GM19397 (cell line): ENCODE results near the gene APOL4.
"Not testable (repeated sequence)": the region's sequence is repeated elsewhere in the genome, so short reads cannot be mapped to it uniquely, and the experiment has no call there.

Source experiments
- ATAC-seq: cut with Tn5 transposase; IDR thresholded peaks from one replicate; pipeline ENCODE4 v1.9.1; 2021; ENCODE audit warnings: mild to moderate bottlenecking, moderate library complexity; ENCODE audit not compliant: unreplicated experiment

APOL4 gene

DNA sequence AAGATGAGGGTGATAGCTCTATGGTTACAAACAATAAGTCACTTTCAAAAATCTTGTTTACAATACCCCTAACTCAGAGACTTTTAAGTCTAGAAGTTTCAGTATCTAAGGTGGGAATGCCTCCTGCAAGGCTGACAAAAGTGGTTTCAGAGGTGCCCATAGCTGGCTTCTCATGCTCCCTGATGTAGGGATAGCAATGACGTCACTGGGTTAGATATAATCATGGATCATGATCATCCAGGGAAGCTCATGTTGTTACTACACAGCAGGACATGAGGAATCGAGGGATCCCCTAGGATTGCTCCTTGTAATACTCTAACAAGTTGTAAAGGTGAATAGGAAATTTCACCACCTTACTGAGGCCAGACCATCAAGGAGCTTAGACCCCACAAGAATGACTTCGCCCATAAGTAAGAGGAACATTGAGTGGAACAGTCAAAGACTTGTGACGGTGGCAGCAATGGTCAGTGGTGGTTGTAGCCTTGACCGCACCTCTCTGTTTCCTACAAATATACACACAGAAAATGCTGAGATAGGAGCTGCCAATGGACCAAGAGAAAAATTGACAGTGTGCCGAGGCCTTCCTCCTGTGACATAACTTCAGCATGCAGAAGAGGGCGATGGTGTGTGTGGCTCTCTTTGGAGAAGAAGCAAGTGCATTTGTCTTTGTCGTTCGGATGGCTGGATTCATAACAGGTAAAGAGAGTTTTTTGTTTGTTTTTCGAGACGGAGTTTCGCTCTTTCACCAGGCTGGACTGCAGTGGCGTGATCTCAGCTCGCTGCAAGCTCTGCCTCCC, 15.6 kb downstream of the APOL4 start:
- no peak for ATAC-seq

GRCh38 chr22:36184433-36185025, 17.1 kb downstream of the APOL4 start:
- ATAC-seq = no peak

DNA sequence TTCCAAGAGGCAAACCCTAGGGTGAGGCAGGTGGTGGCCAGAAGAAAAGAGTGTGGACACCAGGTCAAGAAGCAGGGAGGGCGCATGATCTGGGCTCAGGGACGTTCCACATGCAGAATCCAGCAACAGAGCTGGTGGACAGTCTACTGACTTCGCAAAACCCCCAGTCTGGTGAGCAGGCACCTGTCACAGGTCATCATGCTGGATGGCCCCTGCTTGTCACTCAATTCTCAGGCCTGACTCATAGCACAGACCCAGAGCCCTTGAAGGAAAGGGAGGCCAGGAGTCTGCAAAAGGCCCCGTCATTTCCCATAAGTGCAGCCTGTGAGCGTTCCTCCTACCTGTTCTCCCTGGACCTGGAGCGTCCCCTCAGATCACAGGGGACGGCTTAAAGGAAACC, 18.2 kb downstream of the APOL4 start:
- ATAC-seq = no peak

- ATAC-seq = no peak
Measured at GRCh38 chr22:36182857-36183256, 18.8 kb downstream of the APOL4 start.

GRCh38 chr22:36182056-36182455, 19.6 kb downstream of the APOL4 start:
- ATAC-seq = no peak

DNA sequence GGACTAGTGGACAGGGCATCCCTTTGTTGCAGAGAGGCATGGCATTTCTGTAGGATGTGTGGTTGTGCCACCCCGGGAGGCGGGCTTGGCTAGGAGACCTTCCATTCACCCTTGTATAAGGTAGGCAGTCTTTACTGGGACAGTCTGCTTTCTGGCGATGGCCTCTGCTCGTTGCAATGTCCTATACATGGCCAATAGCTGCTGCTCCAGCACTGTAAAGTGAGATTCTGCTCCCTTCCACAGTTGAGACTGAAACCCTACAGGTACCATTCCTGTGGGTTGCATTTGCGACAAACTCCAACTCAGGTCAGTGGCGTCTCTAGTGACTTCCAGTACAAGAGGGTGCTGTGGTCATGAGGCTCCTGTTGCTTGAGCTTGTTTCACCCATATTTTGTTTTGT, 20.7 kb downstream of the APOL4 start:
- ATAC-seq = no peak

GRCh38 chr22:36180038-36180880, 21.4 kb downstream of the APOL4 start:
- ATAC-seq = no peak

GRCh38 chr22:36177160-36177559, 24.4 kb downstream of the APOL4 start:
- no peak for ATAC-seq

DNA sequence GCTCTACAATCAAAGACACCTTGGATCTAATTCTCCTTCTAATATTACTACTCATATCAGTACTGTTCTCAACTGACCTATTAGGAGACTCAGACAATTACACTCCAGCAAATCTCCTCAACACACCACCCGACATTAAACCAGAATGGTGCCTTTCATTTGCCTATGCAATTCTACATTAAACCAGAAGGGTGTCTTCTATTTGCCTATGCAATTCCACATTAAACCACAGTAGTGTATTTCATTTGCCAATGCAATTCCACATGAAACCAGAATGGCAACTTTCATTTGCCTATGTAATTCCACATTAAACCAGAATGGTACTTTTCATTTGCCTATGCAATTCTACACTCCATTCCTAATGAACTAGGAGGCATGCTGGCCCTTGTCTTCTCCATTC, 25.7 kb downstream of the APOL4 start:
- no peak for ATAC-seq

DNA sequence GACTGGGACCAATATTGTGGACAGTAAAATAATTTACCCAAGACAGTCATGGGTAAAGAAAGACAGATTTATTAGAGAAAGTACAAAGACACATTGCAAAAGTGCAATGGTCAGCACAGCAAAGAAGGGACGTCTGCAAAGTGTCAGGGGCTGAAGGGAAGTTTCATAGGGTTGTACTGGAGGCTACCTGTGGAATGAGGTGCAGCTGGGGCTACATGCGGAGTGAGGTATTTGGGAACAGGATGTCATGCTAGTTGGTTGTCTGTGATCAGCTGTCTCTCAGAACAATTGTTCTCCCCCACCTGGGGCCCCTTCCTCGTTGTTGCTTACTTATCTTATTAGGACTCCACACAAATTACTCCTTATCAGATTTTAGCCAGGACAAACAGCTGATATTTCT, 29.7 kb downstream of the APOL4 start:
- no peak for ATAC-seq

GRCh38 chr22:36166518-36167220, 34.9 kb downstream of the APOL4 start:
- ATAC-seq = no peak

GRCh38 chr22:36166086-36166485, 35.5 kb downstream of the APOL4 start:
- no peak for ATAC-seq

GRCh38 chr22:36165141-36165540, 36.5 kb downstream of the APOL4 start:
- no peak for ATAC-seq

GRCh38 chr22:36164621-36165020, 37.0 kb downstream of the APOL4 start:
- no peak for ATAC-seq

GRCh38 chr22:36163497-36163896, 38.1 kb downstream of the APOL4 start:
- ATAC-seq = no peak

- ATAC-seq = no peak
Measured at GRCh38 chr22:36162127-36163034, 39.2 kb downstream of the APOL4 start.

- not testable (repeated sequence) for ATAC-seq
Measured at GRCh38 chr22:36161793-36162126, 39.8 kb downstream of the APOL4 start.

- ATAC-seq = no peak
Measured at GRCh38 chr22:36160499-36160942, 41.1 kb downstream of the APOL4 start, which contains the start of gene APOL3. APOL3 (minus strand) TSS chr22:36160755; CDS start chr22:36149055, 11,700 bp downstream.

GRCh38 chr22:36156515-36157419, 44.8 kb downstream of the APOL4 start:
- no peak for ATAC-seq
